GM18858 (cell line): ENCODE results near the gene GRB10.

ENCODE experiments used
- ATAC-seq: cut with Tn5 transposase; IDR thresholded peaks from one replicate; pipeline ENCODE4 v1.9.1; 2021; ENCODE audit not compliant: unreplicated experiment

Gene GRB10

DNA sequence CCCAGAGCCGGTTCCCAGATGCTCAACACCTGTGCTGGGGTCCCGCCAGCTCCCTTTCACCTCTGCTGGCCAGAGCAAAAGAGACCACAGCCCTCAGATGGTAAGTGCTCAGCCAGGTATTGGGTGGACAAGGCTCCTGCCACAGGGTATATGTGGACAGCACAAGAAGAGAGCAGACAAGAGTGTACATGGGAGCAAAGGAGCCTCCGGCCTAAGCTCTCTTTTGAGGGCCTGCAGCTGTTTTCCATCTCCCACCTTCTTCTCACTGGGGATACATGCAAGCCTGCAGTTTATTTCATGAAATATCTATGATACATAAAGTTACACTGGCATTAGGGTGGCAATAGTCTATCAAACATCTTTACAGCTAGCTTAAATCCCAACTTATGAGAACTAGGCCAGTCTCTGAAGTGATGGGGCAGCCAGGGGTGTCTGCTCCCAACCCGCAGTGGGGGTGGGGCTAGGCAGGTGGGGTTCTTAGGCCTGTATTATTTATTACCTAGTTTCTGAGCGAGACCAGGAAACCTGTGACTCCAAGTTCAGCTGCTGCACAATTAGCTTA, 167.1 kb downstream of the GRB10 start:
- no peak for ATAC-seq

DNA sequence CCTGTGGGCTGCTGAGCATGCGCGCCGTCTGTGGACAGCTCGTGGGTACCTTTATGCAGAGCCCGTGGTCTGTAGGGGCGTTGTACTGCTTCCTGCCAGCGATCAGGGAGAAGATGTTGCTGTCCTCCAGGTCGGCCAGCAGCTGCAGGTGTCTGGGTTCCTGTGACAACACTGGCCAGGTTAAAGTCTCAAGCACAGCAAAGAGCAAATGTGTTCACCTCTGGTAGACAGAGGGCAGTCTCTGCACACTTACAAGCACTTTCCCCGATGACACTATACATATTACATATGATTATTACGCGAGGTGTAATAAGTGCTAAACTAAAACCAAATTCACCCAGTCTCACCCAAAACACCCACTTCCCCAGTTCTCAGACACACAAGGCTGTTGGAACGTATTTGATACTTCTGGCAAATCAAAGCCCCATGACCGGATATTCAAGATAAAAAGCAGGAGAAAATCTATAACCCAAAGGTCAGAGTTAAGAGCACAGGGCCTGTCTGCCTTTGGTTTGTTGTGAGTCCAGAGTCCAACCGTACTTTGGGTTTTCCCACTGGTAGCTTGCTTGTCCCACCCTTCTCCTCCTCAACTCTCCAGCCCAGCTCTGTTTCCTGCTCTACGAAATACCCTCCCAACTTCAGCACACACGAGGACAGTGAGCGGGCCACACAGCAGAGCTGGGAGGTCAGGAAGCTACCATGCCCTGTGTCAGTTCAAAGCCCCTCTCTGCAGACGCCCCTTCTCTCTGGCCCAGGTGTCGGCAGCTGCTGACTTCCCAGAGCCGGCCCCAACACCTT, 167.8 kb downstream of the GRB10 start:
- no peak for ATAC-seq

DNA sequence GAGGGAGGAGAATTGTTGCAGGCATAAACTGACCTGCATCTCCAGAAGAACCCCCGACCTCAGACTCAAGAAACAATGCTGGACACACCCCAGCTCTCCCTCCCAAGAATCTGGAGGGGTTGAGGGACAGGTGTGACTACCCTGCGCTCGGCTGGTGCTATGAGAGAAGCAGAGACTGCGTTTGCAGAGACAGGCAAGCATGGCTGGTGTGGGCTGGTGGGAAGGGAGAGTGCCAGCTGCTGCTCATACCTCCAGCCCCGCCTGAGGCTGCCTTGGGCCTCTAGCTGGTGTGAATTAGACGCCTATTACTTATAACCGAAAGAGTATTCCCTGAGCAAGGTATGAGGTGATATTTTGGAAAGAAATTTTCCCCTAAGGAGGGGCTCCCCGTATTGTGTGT, 169.2 kb downstream of the GRB10 start:
- ATAC-seq, result no peak

DNA sequence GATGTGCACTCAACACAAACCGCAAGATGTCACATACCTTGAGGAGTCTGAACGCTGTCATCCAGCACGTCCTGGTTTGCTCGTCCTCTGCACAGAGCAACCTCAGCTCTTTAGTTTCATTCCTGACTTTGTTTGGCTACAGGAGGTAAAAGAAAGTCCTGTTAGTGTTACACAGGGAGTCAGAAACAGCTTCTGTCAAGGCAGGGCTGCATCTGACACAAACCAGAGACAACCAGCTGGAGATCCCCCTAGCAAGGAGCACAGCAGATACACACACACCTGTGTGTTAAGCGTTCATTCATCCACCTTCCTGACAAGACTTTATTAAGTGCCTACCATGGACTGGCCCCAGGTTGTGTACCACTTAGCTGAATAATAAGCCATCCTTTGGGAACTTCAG, 170.0 kb downstream of the GRB10 start:
- no peak for ATAC-seq

DNA sequence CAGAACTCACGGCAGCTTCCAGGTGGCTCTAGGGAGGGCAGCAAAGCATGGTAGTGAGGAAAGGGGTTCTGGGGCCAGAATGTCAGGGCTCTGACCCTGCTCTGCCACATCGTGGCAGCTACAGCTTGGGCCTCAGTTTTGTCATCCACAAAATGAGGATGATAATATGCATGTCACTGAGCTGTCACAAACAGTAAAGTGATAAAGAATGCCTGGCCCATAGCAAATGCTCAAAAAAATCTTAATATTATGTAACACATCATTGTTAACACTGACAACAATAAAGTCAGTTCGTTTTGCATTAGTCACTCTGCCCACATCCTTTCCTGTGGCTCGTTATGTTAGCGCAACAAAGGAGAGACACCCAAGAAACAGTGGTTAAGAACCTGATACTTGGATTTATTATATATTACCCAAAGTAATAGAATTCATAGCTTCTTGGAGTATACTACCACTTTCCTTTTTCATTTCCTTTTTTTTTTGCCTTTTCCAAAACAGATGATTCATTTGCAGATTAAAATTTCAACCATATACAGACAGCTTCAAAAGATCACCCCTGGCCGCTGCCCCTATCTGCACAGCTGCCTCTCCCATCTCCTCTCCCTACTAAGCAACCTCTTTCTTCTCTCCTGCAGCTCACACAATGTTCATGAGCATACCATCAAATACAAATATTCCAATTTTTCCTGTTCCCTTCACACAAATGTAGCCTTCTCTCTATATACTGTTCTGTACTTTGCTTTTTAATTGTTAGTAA, 172.0 kb downstream of the GRB10 start:
- peak; percentile 38 for ATAC-seq

DNA sequence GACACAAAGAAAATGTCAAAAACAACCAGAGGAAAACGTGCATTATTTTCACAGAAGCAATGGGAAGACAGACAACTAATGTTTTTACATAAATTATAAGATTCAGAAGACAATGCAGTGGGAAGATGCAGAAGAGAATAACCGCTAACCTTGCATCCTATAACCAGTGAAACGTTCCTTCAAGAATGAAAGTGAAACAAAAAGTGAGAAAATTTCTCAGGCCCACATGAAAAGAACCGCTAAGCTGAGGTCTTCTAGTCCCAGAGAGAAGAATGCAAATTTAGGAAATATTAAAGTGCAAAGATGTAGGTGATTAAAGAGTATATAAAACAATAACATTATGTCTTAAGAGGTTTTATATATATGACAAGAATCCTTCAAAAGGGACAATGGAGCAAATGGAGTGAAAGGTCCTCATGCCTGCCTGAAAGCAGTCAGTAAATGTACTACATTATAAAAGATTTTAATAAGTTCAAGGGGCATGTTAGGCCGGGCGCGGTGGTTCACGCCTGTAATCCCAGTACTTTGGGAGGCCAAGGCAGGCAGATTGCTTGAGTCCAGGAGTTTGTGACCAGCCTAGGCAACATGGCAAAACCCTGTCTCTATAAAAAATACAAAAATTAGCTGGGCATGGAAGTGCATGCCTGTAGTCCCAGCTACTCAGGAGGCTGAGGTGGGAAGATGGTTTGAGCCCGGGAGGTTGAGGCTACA, 174.3 kb downstream of the GRB10 start:
- no peak for ATAC-seq

DNA sequence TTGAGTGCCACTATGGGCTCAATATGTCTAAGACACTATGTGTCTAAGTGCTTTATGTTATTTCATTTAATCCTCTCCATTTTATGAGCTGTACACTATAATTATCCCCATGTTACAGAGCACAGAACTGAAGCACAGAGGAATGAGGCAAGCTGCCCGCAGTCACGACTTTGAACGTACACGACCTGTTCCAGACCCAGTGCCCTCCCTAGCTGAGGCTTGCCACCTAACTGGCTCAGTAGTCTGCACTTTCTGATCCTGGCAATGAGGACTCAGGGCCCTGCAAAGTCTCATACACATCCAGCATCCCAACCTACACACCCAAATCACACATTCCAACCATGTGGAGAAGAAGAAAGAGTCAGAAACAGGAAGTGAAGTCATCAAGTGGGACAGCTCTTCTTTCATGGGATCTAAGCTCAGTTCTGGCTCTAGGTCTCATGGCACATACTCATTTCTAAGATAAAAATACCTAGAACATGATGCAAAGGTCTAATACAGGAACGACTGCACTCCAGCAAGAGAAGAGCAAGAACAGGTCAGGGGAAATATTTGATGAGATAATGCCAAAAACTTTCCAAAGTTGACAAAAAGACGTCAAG, 175.1 kb downstream of the GRB10 start:
- no peak for ATAC-seq

DNA sequence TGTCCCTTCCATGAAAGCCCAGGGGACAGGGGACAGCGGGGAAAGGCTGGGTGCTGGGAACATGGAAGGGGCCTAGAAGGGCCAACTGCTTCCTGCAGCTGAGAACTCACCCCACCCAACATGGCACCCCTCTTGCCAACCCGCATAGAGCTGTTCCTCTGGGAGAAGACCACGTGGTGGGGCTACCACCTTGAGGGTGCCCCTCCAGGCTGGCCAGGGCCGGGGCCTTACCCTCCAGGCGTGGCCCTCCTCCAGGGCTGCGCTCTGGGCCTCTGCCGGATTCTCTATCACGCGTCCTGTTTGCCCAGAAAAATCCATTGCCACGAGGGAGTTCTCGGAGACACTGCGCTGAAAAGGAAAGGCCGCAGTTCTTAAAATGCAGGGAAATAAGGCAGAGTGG, 177.6 kb downstream of the GRB10 start:
- no peak for ATAC-seq

DNA sequence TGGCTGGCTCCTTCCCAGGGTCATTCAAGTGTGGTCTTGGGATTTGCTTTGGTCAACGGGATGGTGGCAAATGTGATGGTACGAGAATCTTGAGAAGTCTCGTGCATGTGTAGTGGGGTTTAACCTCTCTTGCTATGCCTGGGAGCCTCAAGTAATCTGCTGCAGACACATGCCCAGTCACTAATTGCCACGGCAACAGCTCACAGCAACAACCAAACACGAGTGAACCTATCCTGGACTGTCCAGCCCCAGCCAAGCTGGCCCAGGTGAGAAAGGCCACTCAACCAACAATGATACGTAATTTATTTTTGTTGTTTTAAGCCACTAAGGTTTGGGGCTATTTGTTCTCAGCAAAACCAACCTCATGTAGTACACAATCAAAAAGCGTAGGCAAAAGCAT, 179.4 kb downstream of the GRB10 start:
- ATAC-seq, result no peak

DNA sequence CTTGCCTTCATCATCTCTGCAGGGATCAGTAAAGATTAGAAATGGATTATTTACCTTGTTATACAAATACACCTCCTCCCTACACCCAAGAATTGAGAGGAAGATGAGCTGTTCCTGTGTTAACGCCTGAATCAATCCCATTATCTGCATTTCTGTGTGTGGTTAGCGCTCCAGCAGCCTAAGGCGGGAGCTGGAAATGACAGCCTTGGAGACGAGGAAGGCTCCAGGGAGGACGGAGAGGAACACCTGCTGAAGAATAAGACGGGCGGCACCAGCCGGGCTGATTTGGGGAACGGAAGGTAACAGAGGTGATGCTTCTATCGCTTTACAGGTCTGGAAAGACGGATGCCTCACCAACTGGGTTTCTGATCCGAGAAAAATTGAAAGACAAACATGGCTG, 183.3 kb downstream of the GRB10 start:
- no peak for ATAC-seq

DNA sequence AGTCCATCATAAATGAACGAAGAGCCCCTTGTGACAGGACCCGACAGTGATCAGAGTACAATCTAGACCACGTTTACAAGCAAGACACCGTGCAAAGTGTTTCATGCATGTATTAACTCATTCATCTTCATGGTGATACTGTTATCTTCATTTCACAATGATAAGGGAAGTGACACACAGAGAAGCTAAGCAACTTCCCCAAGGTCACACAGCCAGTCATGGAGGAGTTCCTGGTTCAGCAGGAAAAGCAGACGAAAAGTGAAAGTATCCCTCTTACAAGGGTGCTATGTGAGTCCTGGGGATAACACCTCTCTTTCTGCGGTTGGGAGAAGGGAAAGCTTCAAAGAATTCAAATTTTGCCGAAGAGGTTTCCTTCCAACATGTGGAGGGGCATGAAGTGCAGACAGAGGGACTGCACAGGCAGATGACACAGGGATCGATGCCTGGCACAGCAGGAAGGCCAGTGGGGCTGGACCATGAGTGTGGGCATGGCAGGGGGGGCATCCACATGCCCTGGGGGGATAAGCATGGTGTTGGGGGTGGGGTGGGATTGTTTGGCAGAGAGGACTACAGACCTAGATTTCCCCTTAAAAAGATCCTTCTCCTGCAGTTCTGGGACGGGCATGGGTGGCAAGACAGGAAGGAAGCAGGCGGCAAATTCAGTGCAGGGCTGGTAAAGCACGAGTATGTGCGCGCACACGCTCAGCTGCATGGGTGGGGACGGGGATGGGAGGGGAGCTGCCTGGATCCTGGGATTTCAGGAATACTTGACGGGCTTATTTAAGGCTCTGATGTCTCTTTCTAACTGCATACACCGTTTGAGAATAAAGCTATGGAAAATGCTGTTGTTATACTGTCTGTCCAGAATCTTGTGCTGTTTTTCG, 184.0 kb downstream of the GRB10 start:
- no peak for ATAC-seq

DNA sequence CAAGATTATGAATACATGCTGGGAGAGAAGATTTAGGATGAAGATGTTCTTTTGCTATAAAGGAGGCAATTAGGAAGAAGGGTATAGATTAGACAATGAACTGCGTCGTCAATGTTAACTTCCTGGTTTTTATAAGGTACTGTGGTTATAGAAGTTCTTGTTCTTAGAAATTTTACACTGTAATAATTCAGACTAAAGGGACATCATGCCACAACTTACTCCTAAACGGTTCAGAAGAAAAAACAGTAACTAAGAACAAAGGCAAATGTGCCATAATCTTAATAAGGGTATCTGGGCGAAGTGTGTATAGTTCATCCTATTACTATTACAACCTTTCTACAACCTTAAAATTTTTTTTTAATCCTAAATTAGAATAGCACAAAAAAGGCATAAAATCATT, 186.2 kb downstream of the GRB10 start:
- ATAC-seq, result no peak

DNA sequence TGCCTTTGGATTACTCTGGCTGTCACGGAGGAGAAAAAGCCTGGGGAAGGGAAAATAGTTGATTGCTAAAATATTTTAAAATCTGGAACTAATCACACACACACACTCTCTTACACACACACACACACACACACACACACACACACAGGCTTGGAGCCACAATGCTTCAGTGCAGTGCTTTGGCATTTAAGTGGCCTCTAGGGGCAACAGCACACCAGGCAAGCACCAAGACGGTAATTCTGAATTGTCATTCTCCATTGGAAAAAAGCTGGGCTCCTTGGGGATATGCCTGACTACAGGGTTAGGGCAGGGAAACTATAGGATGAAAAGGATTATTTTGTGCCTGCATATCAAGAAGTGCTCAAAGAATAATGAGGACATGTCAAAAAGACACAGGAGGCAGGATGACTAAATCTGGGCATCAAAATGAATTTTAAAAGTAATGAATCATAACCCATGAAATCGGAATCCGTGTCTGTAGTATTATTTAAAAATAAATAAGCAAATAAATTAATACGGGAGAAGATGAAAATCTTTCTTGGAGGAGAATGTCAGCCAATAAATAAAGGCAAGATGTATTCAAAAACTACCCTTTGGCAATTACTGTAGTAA, 187.1 kb downstream of the GRB10 start:
- ATAC-seq, result peak; percentile 20

DNA sequence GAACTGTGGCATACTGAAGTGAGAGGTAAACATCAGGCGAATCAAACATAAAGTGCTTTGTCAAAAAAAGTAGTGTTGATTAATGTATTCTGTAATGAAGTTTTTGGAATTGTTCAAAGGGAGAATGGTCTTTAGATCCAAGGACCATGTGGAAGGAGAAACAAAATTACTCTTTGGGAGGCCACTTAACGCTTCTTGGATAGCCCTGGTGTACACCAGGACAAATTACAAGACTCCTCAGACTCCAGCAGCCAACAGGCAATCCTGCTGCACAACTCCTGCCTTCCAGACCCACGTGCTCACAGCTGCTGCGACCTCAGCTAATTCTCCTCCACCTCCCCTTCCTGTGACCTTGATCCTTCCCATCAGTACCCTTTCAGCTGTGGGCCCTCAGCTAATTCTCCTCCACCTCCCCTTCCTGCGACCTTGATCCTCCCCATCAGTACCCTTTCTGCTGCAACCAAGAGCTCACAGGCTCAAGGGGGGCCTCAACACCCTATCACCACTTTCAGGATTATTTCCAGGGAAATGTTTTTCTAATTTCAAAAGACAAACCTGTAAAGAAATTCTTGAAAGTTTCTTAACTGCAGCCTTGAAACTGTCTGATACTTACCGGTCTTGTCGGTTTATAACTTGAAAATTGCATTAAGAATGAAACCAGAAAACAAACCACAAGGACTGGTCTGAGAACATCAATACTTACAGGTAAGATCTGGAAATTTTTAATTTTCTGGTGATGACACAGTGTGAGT, 187.8 kb downstream of the GRB10 start:
- ATAC-seq, result peak; percentile 48

DNA sequence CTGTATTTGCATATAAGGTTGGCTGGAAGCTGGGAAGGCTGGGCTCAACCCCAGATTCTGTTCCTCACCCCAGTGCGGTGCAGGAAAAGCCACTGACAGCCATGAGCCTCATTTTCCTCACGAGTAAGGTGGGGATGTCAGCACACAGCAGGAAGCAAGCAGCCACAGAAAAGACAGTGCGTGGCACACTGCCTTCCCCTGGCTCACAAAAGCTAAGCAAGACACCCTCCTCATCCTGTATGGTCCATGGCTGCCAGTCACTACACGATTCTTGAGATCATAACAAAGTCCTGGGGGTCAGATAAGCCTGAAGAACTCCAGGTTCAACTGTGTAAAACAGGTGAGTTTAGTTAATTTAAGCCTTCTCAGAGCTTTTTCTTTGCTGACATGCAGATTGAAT, 188.6 kb downstream of the GRB10 start:
- no peak for ATAC-seq

DNA sequence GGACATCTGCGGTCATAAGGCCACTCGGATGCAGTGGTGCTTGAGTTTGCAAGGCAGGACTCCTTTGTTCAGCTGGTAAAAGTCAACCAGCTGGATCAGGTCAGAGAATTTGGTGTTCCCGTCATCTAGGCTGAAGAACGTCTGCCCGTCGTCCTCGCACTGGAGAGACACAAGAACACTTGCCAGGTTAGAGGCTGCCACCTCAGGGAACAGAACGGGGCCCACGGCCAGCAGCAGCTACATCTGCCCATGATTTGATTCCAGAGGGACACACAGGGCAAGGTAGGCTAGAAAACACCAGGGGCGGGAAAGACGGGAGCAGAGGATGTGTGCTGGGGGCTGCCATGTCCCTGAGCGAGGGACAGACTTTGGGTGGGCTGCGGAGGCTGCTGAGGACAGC, 189.8 kb downstream of the GRB10 start:
- ATAC-seq, result no peak

DNA sequence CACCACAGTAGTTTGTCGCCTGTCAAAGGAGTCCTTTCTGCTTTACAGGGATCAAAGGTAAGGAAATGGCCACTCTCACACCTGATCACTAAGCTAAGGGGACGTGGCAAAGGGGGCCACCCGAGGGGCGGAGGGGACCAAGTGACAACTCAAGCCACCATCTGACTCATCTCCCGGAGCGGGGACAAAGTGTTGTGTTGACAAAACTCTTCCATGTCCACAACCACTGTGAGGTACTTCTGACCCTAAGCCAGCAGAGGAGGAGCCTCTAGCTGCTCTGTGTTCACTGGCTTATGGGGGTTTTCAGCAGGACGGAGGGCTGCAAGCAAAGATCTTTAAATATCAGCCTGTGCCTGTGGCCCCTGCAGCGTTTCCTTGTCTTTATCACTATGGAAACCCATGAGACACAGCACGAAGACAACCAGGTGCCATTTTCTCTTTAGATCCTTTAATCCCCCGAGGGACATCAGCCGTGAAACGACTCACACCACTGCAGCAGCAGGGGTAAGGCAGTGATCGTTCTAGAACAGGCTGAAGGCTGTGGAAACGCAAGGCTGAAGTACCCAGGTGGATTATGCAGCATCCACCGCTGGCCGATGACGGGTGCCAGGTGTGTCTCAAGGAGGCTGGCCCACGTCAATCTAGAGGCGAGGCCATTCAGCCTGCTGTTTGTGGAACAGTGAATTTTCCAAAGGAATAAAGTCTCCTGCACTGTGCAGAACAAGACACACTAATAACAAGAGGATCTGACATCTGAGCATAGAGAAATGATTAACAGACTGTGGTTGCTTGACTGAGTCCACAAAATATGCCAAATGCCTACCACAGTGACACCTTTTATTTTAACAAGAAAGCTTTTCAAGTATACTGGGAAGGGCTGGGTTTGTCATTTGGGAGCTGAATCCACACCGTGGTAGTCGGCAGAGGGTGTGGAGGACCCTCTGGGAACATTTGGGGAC, 190.9 kb downstream of the GRB10 start:
- ATAC-seq, result peak; percentile 46

DNA sequence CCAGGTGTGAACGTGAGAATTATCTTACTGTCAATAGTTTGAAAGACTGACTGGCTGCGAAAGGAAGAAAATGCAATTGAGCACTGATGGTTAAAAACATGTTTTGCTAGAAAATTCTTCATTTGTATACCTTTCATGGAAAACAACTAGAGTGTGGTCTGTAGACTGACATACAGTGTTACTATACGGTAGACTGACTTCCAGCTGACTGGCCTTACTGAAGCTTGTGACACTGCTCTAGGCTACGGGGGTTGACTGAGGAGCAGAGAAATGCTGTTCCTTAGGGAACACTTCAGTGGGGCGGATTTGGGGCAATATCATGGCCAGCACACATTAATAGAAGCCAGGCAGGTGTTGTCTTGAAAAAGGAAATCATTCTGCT, 191.6 kb downstream of the GRB10 start:
- no peak for ATAC-seq
